ENCODE data around the gene CPN2. TPM values are rescaled to one million over a fixed set of nuclear protein-coding genes. Genes with fewer than 3 reads are reported as not detected.

The CPN2 gene
- total RNA-seq, 3 donors from 2014 or later, result 0.14 TPM; not detected in 2

DNA sequence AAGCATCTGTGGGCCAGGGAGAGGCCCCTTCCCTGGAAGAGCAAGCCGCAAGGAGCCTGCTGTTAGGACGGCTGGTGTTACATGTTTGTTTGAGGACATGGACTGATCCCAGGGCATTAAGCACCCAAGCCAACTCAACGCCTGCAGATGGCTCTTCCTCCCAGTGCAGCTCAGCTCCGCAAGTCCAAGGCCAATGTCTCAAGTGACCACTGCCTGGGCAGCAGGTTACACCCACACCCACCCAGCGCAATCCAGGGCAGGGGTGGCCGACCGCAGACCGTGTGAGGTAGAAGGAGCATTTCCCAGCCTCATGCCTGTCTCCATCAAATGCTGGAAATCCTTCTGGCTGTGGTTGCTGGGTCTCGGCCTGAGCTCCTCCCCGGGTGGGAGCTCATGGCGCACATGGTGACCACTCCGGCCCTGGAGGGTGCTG, 33.5 kb upstream of the CPN2 start:
- TF ChIP-seq, protein P1, sequence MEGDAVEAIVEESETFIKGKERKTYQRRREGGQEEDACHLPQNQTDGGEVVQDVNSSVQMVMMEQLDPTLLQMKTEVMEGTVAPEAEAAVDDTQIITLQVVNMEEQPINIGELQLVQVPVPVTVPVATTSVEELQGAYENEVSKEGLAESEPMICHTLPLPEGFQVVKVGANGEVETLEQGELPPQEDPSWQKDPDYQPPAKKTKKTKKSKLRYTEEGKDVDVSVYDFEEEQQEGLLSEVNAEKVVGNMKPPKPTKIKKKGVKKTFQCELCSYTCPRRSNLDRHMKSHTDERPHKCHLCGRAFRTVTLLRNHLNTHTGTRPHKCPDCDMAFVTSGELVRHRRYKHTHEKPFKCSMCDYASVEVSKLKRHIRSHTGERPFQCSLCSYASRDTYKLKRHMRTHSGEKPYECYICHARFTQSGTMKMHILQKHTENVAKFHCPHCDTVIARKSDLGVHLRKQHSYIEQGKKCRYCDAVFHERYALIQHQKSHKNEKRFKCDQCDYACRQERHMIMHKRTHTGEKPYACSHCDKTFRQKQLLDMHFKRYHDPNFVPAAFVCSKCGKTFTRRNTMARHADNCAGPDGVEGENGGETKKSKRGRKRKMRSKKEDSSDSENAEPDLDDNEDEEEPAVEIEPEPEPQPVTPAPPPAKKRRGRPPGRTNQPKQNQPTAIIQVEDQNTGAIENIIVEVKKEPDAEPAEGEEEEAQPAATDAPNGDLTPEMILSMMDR (IDR thresholded peaks at IDR 0.05), result no peak

DNA sequence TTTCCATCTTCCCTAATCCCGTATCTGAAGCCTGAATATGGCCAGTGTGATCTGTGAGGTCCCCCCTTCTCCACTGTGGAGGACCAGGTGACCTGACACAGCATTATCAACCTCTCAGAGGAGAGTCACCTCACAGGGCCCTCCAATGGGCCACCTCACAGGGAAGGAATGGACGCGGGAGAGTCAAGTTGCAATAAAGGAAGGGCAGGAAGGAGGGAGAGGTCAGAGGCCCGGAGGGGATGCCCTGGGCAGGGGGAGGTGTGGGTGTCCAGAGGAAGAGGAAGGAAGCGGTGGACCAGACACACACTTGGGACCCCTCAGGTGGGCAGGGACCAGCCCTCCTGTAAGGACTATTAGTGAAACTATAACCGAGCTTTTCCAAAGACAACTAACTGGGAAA, 33.0 kb upstream of the CPN2 start:
- intact Hi-C loops (cut with DNase I, micrococcal nuclease), result no loop called here
- Histone ChIP-seq H3K4me3 (no peak overlapping the region), H3K9me3 (no peaks in the 10 kb centered on the region), H3K4me1 (ENCODE audit: low read depth) (no peaks in the 10 kb centered on the region), H3K36me3 (ENCODE audit: low read depth) (no peaks in the 10 kb centered on the region)
- TF ChIP-seq, protein P1 (IDR thresholded peaks at IDR 0.05), result no peak
- DNase-seq, result no peak
- no peak for ATAC-seq

More for the DNA sequence above, 33.5 kb upstream of the CPN2 start:
- no peak for DNase-seq
- intact Hi-C loops (cut with DNase I, micrococcal nuclease), result no loop called here
- Histone ChIP-seq H3K4me1 (ENCODE audit: low read depth) (no peaks in the 10 kb centered on the region), H3K4me3 (no peak overlapping the region), H3K9me3 (no peaks in the 10 kb centered on the region), H3K36me3 (ENCODE audit: low read depth) (no peaks in the 10 kb centered on the region)
- ATAC-seq, result no peak

DNA sequence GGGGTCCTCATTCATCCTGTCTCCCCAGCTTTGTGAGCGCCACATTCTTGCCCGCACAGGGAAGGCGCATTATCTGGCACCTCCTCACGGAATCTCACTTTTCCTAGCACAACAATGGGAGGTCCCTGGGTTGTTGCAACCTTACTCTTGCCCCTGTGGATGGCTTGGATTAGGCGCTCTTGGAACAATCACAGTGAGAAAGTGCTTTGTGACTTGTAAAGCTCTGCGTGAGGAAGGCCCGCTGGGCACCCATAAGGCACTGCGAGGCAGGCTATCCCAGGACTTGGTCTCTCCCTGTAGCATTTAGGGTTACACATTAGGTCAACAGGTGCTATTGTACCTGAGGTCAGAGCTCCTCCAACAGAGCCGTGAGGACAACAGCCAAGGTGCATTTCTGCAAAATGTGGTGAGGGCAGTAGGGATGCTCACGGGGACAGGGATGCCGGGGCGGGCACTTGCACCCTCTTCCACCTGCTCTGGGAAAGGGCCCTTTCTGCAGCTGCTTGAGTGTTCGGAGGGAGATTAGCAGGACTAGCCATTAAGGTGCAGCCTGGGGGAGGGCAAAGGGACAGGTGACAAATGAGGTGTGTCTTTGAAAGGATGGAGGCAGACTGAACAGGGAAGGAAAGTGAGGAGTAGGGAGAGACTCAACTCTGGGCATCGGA, 32.3 kb upstream of the CPN2 start:
- TF ChIP-seq, protein P1 (IDR thresholded peaks at IDR 0.05), result no peak
- Histone ChIP-seq H3K9me3 (no peaks in the 10 kb centered on the region), H3K4me3 (no peak overlapping the region), H3K4me1 (ENCODE audit: low read depth) (no peaks in the 10 kb centered on the region), H3K36me3 (ENCODE audit: low read depth) (no peaks in the 10 kb centered on the region)
- intact Hi-C loops (cut with DNase I, micrococcal nuclease), result no loop called here
- DNase-seq (peak in 1 of 3 donors; percentile 3), ATAC-seq (no peak)

DNA sequence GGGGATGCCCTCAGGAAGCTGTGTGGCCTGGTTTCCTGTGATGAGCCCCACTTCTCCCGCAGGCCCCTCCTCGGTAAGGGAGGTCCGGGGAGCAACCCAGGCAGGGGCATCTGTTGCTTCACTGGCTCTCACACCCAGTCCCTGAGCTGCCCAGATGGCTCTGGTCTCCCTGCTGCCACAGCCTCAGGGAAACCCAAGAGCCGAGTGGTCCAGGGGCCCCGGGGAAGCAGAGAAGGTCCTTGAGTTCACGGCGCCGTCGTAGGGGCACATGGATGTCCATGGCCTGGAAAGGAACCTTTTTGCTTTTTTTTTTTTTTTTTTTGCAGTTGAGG, 31.7 kb upstream of the CPN2 start:
- no peaks in the 10 kb centered on the region for H3K9me3 ChIP-seq
- no peak for ATAC-seq
- DNase-seq, result no peak
- intact Hi-C loops (cut with DNase I, micrococcal nuclease), result no loop called here
- TF ChIP-seq, protein P1 (IDR thresholded peaks at IDR 0.05), result no peak
- H3K4me1 ChIP-seq (ENCODE audit: low read depth), result no peaks in the 10 kb centered on the region
- no peaks in the 10 kb centered on the region for H3K36me3 ChIP-seq (ENCODE audit: low read depth)
- no peak overlapping the region for H3K4me3 ChIP-seq

DNA sequence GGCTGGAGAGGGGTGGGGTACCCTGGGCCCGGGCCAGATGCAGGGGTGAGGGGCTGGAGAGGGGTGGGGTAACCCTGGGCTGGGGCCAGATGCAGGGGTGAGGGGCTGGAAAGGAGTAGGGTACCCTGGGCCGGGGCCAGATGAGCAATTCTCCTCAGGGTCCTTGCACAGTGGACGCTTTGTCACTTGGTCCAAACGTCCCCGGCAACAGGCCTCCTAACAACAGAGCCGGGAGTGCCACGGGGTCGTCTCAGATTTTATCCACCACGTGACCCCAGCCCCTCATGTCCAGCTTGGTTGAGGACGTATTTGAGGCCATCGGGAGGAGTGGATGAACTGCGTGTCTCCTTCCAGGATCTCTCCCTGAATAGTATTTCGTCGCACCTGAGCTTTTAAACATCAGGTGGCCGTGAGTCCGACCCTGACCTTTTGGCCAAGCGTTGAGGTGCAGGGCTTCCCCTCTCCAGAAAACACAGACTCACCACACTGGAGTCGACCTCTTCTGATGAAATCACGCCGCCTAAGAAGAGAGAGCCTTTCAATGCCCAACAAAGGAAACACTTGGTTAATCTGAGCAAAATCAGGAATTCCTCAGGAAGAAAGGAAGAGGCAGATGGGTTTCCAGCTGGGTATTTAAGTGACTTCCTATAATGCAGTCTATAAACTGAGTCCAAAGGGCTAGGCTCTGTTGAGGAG, 31.2 kb upstream of the CPN2 start:
- no peaks in the 10 kb centered on the region for H3K36me3 ChIP-seq (ENCODE audit: low read depth)
- no peaks in the 10 kb centered on the region for H3K4me1 ChIP-seq (ENCODE audit: low read depth)
- TF ChIP-seq, protein P1 (IDR thresholded peaks at IDR 0.05), result no peak
- no peak for ATAC-seq
- intact Hi-C loops (cut with DNase I, micrococcal nuclease), result no loop called here
- DNase-seq, result no peak
- no peaks in the 10 kb centered on the region for H3K9me3 ChIP-seq
- no peak overlapping the region for H3K4me3 ChIP-seq
